Sciatic nerve (tissue), 2 donors: Measurements from ENCODE around the gene ZNF256. TPM values are rescaled to one million over a fixed set of nuclear protein-coding genes. Genes with fewer than 3 reads are reported as not detected.

Experiments used
- ATAC-seq: fragments of 200-7000 bp; cut with Tn5 transposase; one replicate; pipeline ENCODE4 v1.9.1; 2020; ENCODE audit warnings: mild to moderate bottlenecking, moderate library complexity
- DNase-seq: peaks from one replicate; pipeline ENCODE4 v3.0.0-alpha.2; 2020; ENCODE audit warnings: low spot score
- intact Hi-C: fragments of 100-400 bp; cut with DNase I; formaldehyde crosslinking; loops from one replicate; pipeline ENCODE4 v1.14.2; 2022
- total RNA-seq: library from RNA; stranded (reverse); fragmentation: NEBNext Ultra II Directional; extraction: Animal tissue kit (Norgen Biotek cat#: 25700); gene quantifications from one replicate; pipeline ENCODE4 v1.2.1, GENCODE V29; 2021
- donor health status: DM: no; HTN: no; CAD: no.
- donor health status: DM: no; HTN: no; CAD: no.

Gene ZNF256
- total RNA-seq, 1 donor from 2014 or later = 6.5 TPM

DNA sequence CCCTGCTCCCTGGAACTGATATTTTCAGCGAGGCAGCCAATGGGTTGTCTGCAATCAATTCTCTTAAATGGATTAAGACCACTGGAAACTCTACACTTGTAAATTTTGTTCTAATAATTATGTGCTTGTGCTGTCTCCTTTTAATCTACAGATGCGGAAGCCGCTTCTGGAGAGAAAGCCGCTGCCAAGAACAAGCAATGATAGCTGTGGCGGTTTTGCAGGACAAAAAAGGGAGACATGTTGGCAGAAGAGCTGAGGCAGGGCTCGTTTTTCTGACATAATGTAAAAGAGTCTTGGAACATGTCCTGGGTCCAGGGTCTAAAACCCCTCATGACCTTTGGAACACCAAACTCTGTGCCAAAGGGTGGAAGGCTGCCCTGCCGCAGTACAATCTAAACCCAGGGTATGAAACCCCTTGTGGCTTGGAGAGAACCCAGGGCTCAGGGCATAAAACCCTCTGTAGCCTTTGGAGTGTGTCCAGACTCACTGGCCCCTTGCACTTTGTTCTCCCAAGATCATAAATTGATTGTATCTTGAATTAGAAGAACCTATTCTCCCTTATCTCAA is 43.8 kb downstream of the ZNF256 start:
- no peak for DNase-seq
- intact Hi-C loops = no loop called here
- no peak for ATAC-seq

DNA sequence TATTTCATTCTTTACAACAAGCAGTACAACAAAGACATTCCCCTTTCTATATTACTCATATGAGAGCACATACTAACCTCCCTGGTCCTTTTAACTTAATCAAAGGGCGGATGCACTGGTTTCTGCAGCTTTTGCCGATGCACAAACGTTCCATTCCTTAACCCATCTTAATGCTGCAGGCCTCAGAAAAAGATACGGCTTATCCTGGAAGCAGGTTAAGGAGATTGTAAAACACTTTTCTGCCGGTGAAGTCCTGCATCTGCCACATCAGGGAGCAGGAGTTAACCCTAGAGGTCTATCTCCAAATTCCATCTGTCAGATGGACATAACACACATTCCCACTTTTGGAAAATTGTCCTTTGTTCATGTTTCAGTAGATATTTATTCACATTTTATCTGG is 47.2 kb downstream of the ZNF256 start:
- ATAC-seq (no peak), DNase-seq (no peak)
- intact Hi-C loops = no loop called here

Other genes starting within 250 kb of the ZNF256 start
- 1.8 TPM for gene ZNF154, start 238.5 kb downstream of the ZNF256 start, total RNA-seq
- 3.9 TPM for gene ZNF671, start 220.1 kb downstream of the ZNF256 start, total RNA-seq
- 18.1 TPM for gene ZNF776, start 200.9 kb downstream of the ZNF256 start, total RNA-seq
- gene ZNF586, start 178.0 kb downstream of the ZNF256 start, total RNA-seq = 20.0 TPM
- 6.6 TPM for gene ZNF552, start 132.8 kb downstream of the ZNF256 start, total RNA-seq
- gene ZNF587B, start 117.4 kb downstream of the ZNF256 start, total RNA-seq = 13.2 TPM
- 40.1 TPM for gene ZNF587, start 97.8 kb downstream of the ZNF256 start, total RNA-seq
- gene ZNF814, start 58.7 kb downstream of the ZNF256 start, total RNA-seq = 10.2 TPM
- gene ZNF417, start 31.1 kb downstream of the ZNF256 start, total RNA-seq = 24.8 TPM
- gene ZNF418, start 12.3 kb downstream of the ZNF256 start, total RNA-seq = 14.0 TPM
- 0.94 TPM for gene C19orf18, start 26.8 kb upstream of the ZNF256 start, total RNA-seq
- 20.3 TPM for gene ZNF606, start 55.1 kb upstream of the ZNF256 start, total RNA-seq
- gene ZSCAN1, start 86.3 kb upstream of the ZNF256 start, total RNA-seq = 0.40 TPM
- 11.0 TPM for gene ZNF135, start 111.6 kb upstream of the ZNF256 start, total RNA-seq
- gene ZSCAN18, start 150.5 kb upstream of the ZNF256 start, total RNA-seq = 70.1 TPM
- 11.8 TPM for gene ZNF329, start 203.1 kb upstream of the ZNF256 start, total RNA-seq
- gene ZNF274, start 235.4 kb upstream of the ZNF256 start, total RNA-seq = 32.0 TPM